SK-N-MC (cell line): Measurements from ENCODE around the gene PRICKLE2.

Source experiments
- DNase-seq: peaks from one replicate; pipeline ENCODE4 v3.0.0-alpha.2; 2011; ENCODE audit warnings: low read depth, low spot score
- H3K27ac ChIP-seq: fragments of 200-600 bp; sonication (generic); 2 replicates; pipeline ENCODE4 v1.5.1; 2016; ENCODE audit warnings: mixed run types
- H3K36me3 ChIP-seq: fragments of 200-600 bp; sonication (generic); 2 replicates; pipeline ENCODE4 v1.6.1; 2017; ENCODE audit warnings: antibody characterized with exemption, low read length, mixed read lengths; ENCODE audit not compliant: insufficient read depth
- H3K4me3 ChIP-seq: fragments of 200-600 bp; sonication (generic); 2 replicates; pipeline ENCODE4 v1.5.1; 2016
- H3K9ac ChIP-seq: fragments of 200-600 bp; sonication (generic); 2 replicates; pipeline ENCODE4 v1.8.0; 2017; ENCODE audit warnings: mixed run types, mixed read lengths; ENCODE audit not compliant: insufficient read length
- H3K9me3 ChIP-seq: fragments of 200-600 bp; sonication (generic); 2 replicates; pipeline ENCODE4 v1.6.1; 2017; ENCODE audit warnings: low read depth, mild to moderate bottlenecking, antibody characterized with exemption, low read length, moderate library complexity, mixed read lengths
- EZH2 ChIP-seq: fragments of 200-600 bp; sonication (generic); IDR thresholded peaks from one replicate; pipeline ENCODE4 v1.6.1; 2017; ENCODE audit warnings: antibody characterized with exemption
- FOXP2 ChIP-seq: optimal IDR thresholded peaks from 2 replicates; pipeline ENCODE3; 2011; ENCODE audit warnings: mild to moderate bottlenecking, moderate library complexity; ENCODE audit not compliant: insufficient read depth; ENCODE audit errors: extremely low read length, control extremely low read depth
- POLR2AphosphoS5 ChIP-seq: IDR thresholded peaks from 2 replicates; pipeline ENCODE4 v1.6.1; 2012; ENCODE audit warnings: mild to moderate bottlenecking, low read depth, low read length, borderline replicate concordance

PRICKLE2 gene

DNA sequence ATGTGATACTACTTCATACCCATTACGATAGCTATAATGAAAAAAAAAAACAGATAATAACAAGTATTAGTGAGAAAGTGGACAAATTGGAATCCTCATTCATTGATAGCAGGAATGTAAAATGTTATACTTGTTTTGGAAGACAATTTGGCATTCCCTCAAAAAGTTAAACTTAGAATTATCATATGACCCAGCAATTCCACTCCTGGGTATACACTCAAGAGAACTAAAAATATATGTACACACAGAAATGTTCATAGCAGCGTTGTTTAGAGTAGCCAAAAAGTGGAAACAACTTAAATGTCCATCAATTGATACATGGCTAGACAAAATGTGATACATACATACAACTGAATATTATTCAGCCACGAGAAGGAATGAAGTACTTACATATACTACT lies 69.9 kb downstream of the PRICKLE2 start:
- DNase-seq: no peak
- H3K36me3 ChIP-seq: no peaks in the 10 kb centered on the region

DNA sequence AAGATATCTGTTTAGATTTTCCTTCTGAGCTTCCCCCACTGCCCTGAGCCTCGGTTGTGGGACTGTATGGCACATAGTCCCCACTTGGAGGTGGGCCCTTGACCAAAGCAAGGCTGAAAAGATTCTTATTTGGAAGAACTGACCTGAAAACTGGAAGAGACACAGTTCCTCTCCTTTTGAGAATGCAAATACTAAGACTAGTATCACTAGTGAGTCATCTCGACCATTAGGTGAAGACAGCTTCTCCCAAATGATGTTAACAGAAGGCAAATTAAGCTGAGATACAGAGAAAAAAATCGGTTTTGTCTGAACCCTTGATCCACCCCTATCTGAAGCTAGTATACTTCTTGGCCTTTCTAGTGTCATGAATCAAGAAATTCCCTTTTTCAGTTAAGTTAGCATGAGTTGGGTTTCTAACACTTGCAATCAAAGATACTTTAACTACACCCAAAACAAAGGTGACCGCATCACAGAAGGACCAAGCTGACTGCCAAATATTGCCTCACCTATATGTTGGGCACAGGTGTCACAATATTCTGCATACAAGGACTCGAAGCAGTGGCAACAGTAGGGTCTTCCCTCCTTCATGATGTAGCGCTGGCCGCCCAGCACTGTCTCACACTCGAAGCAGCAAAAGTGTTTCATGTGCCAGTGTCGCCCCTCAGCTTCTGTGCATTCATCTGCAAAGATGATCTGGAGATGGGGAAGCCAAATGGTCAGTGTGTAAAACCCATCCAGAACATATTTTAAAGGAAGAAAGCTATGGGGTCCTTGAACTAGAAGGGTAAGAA lies 72.4 kb downstream of the PRICKLE2 start:
- DNase-seq: no peak
- Histone ChIP-seq H3K27ac (no peak overlapping the region), H3K9ac (no peak overlapping the region), H3K36me3 (no peaks in the 10 kb centered on the region), H3K4me3 (no peak overlapping the region), H3K9me3 (no peaks in the 10 kb centered on the region)
- TF ChIP-seq POLR2AphosphoS5: no peak
- TF ChIP-seq EZH2: no peak
- TF ChIP-seq FOXP2: no peak

More for the DNA sequence above, 69.9 kb downstream of the PRICKLE2 start:
- H3K4me3 ChIP-seq: no peak overlapping the region
- no peak overlapping the region for H3K9ac ChIP-seq
- TF ChIP-seq EZH2: no peak
- no peak for TF ChIP-seq FOXP2
- TF ChIP-seq POLR2AphosphoS5: no peak
- H3K9me3 ChIP-seq: no peaks in the 10 kb centered on the region
- no peak overlapping the region for H3K27ac ChIP-seq

- no peaks in the 10 kb centered on the region for H3K9me3 ChIP-seq
- no peak overlapping the region for H3K27ac ChIP-seq
- no peak overlapping the region for H3K4me3 ChIP-seq
- H3K9ac ChIP-seq: no peak overlapping the region
- no peak for DNase-seq
- TF ChIP-seq EZH2 (no peak), POLR2AphosphoS5 (no peak), FOXP2 (no peak)
- no peaks in the 10 kb centered on the region for H3K36me3 ChIP-seq
Observed at GRCh38 chr3:64152086-64152485, 73.2 kb downstream of the PRICKLE2 start.

DNA sequence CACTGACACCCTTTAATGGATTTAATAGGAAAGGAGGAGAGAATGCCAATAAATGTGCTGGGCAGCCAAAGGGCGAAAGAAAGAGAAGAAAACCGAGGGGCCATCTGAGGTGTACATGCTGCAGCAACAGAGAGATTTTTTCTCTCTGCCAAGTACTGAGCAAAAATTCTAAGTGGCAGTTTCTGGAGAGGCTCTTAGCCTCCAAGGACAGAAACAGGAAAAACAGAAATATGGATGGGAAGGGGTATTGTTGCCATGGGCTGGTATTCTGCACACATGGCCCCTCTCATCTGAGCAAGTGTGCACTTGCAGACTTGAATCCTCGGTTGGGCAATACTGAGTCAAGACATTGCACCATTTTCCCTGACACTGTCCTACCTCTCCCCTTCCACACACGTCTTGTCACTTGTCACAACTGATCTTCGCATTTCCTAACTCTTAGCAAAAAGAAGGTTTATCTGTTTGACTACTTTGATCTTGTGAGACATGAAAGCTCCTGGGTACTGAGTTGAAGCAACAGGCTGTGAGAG lies 73.9 kb downstream of the PRICKLE2 start:
- no peak overlapping the region for H3K4me3 ChIP-seq
- H3K9me3 ChIP-seq: no peaks in the 10 kb centered on the region
- H3K36me3 ChIP-seq: no peaks in the 10 kb centered on the region
- DNase-seq: no peak
- H3K9ac ChIP-seq: no peak overlapping the region
- no peak overlapping the region for H3K27ac ChIP-seq
- TF ChIP-seq POLR2AphosphoS5: no peak
- TF ChIP-seq EZH2: no peak
- TF ChIP-seq FOXP2: no peak

GRCh38 chr3:64150623-64151207 lies 74.6 kb downstream of the PRICKLE2 start:
- Histone ChIP-seq H3K9ac (no peak overlapping the region), H3K27ac (no peak overlapping the region), H3K4me3 (no peak overlapping the region), H3K9me3 (no peaks in the 10 kb centered on the region), H3K36me3 (no peaks in the 10 kb centered on the region)
- no peak for DNase-seq
- TF ChIP-seq POLR2AphosphoS5 (no peak), FOXP2 (no peak), EZH2 (no peak)

DNA sequence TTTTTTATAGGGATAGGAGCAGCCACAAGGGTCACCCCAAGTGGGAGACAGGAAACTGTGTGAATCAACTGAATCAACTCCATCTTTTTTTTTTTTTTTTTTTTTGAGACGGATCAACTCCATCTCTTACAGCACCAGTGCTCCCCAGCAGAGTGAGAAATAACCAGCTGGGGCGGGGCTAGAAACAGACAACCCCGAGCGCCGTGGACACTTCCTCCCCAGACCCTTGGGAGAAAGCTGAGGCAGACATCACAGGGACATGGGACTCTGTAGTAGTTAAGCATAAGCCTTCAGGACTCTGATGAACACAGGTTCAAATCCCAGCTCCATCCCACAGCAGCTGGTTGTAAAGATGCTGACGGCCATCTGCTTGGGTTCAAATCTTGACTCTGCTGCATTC lies 75.4 kb downstream of the PRICKLE2 start:
- Histone ChIP-seq H3K36me3 (no peaks in the 10 kb centered on the region), H3K4me3 (no peak overlapping the region), H3K9me3 (no peaks in the 10 kb centered on the region), H3K9ac (no peak overlapping the region), H3K27ac (no peak overlapping the region)
- DNase-seq: no peak
- TF ChIP-seq EZH2 (no peak), POLR2AphosphoS5 (no peak), FOXP2 (no peak)

DNA sequence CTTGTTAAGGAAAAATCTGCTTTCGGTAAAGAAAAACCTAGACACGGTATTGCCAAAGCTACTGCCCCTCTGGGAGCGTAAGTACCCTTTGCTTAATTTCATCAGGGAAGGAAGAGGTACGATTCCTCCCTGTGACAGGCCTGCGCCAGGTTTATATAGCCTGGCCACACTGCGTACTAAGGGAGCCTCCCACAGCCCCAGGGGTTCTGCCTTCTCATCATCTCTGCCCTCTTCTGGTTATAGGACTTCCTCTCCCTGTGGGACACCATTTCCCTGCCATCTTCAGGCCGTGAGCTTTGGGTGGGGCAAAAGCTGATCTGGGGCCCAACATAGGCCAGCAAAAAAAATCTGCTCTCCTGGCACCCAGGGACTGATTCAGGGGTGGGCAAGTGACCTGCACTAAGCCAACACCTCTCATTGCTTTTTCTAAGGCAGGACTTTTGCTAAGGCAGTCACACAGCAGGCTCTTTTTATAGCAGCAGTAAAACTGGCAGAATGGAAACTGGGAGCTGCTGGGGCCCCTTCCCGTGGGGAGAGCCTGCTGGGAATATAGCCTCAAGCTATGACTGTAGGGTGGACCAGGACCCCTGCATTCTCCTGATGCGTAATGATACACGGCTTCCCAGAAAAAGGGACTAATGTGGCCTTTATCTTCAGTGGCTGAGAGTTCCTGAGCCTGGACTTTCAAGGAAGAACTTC lies 76.2 kb downstream of the PRICKLE2 start:
- TF ChIP-seq FOXP2 (no peak), POLR2AphosphoS5 (no peak), EZH2 (no peak)
- Histone ChIP-seq H3K36me3 (no peaks in the 10 kb centered on the region), H3K9me3 (no peaks in the 10 kb centered on the region), H3K9ac (no peak overlapping the region), H3K4me3 (no peak overlapping the region), H3K27ac (no peak overlapping the region)
- no peak for DNase-seq

DNA sequence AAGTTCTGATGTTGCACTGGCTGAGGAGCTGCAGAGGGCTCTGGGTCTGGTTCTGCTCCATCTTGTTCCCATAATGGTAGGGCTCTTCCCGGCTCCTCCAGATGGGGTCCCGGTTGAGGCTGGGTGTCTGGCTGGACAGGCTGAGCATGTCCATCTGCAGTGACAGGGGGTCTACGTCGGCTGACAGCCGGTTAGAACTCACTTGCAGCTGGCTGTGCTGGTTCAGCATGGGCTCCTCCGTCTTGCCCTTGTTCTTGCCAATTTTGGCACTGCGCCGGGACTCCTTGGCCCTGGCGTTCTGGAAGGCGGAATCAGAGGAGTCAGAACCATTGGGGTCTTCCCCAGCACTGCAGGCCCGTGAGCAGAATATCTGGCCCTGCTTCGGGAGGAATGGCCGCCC lies 78.1 kb downstream of the PRICKLE2 start:
- H3K27ac ChIP-seq: no peak overlapping the region
- H3K4me3 ChIP-seq: no peak overlapping the region
- no peak for TF ChIP-seq POLR2AphosphoS5
- TF ChIP-seq FOXP2: no peak
- TF ChIP-seq EZH2: no peak
- H3K9ac ChIP-seq: no peak overlapping the region
- no peaks in the 10 kb centered on the region for H3K9me3 ChIP-seq
- no peak for DNase-seq
- H3K36me3 ChIP-seq: no peaks in the 10 kb centered on the region
